Left lung (tissue), 10 donors: Measurements from ENCODE around the gene OR1J1. TPM values are rescaled to one million over a fixed set of nuclear protein-coding genes. Genes with fewer than 3 reads are reported as not detected.

Experiments
- ATAC-seq: fragments of 200-7000 bp; cut with Tn5 transposase; one replicate; pipeline ENCODE4 v1.9.1; 2020; ENCODE audit warnings: moderate library complexity
- DNase-seq, 4 donors: peaks; one replicate each; pipeline ENCODE4 v3.0.0-alpha.2; 2013 to 2020
- H3K27ac ChIP-seq, 2 donors: fragments of 200-600 bp; sonication (generic) in 1 of 2; one replicate each; pipeline versions ENCODE4 v1.5.0 to v1.8.0; 2020 to 2021
- H3K27me3 ChIP-seq, 2 donors: fragments of 200-600 bp; sonication (generic) in 1 of 2; one replicate each; pipeline versions ENCODE4 v1.5.0 to v1.8.0; 2020 to 2021
- H3K36me3 ChIP-seq, 2 donors: fragments of 200-600 bp; sonication (generic) in 1 of 2; one replicate each; pipeline versions ENCODE4 v1.5.0 to v1.8.0; 2020 to 2021
- H3K4me1 ChIP-seq, 2 donors: fragments of 200-600 bp; one replicate each; pipeline ENCODE4 v1.8.0; 2021
- H3K4me3 ChIP-seq, 2 donors: fragments of 200-600 bp; sonication (generic) in 1 of 2; one replicate each; pipeline versions ENCODE4 v1.5.0 to v1.8.0; 2020 to 2021; ENCODE audit warnings: mild to moderate bottlenecking in 1 of 2
- H3K9me3 ChIP-seq, 2 donors: fragments of 200-600 bp; sonication (generic) in 1 of 2; one replicate each; pipeline versions ENCODE4 v1.5.0 to v1.8.0; 2020 to 2021
- CTCF ChIP-seq, 2 donors: fragments of 200-600 bp; sonication (generic) in 1 of 2; IDR thresholded peaks; one replicate each; pipeline versions ENCODE4 v1.5.0 to v1.8.0; 2021; ENCODE audit warnings: antibody characterized with exemption in 2 of 2
- intact Hi-C, 2 donors: fragments of 100-400 bp; cut with DNase I; formaldehyde crosslinking; loops; one replicate each; pipeline versions ENCODE4 v1.11.2 to v1.14.2; 2022
- polyA plus RNA-seq, 6 donors: library from polyadenylated mRNA; unstranded; fragments of 120-200 nt; gene quantifications; one replicate each; pipeline ENCODE4 v1.2.1, GENCODE V29; 2013; ENCODE audit not compliant: insufficient read length in 6 of 6
- total RNA-seq, 2 donors: library from RNA; stranded (reverse); fragmentation: NEBNext Ultra II Directional; extraction: Animal tissue kit (Norgen Biotek cat#: 25700); gene quantifications; one replicate each; pipeline ENCODE4 v1.2.1, GENCODE V29; 2021
- donor health status: DM: no; HTN: yes; CAD: no.
- donor health status: DM: no; HTN: no; CAD: no.

The OR1J1 gene
- total and polyA plus RNA-seq, 8 donors, result not detected

- H3K4me1 ChIP-seq, result no peaks in the 10 kb centered on the region
- no peaks in the 10 kb centered on the region for H3K36me3 ChIP-seq
- no peak for TF ChIP-seq CTCF (IDR thresholded peaks at IDR 0.05)
- intact Hi-C loops, result no loop called here
- peaks cover 0 to 6% of the 10 kb centered on the region in 2 donors for H3K27me3 ChIP-seq
- no peak overlapping the region for H3K27ac ChIP-seq
- H3K9me3 ChIP-seq, result no peaks in the 10 kb centered on the region
- no peak for ATAC-seq
- no peak overlapping the region for H3K4me3 ChIP-seq
- DNase-seq, result no peak
Observed at GRCh38 chr9:122453677-122454135, 24.0 kb downstream of the OR1J1 start.

GRCh38 chr9:122446819-122447484 is 30.8 kb downstream of the OR1J1 start:
- Histone ChIP-seq H3K27me3 (peaks cover 0 to 5% of the 10 kb centered on the region in 2 donors), H3K9me3 (peaks cover 0 to 6% of the 10 kb centered on the region in 2 donors), H3K4me1 (no peaks in the 10 kb centered on the region), H3K27ac (no peak overlapping the region), H3K4me3 (no peak overlapping the region), H3K36me3 (no peaks in the 10 kb centered on the region)
- intact Hi-C loops, result loop anchor here in 1 of 2 donors (10.0 kb wide), 1 partner anchor 72 kb away; the partner anchor contains the start of gene PTGS1
- DNase-seq (no peak), ATAC-seq (no peak)
- no peak for TF ChIP-seq CTCF (IDR thresholded peaks at IDR 0.05)

GRCh38 chr9:122445155-122445749 is 32.5 kb downstream of the OR1J1 start:
- no peaks in the 10 kb centered on the region for H3K36me3 ChIP-seq
- intact Hi-C loops, result loop anchor here in 1 of 2 donors (10.0 kb wide), 1 partner anchor 70 kb away; the partner anchor contains the start of gene PTGS1
- H3K27me3 ChIP-seq, result peaks cover 0 to 5% of the 10 kb centered on the region in 2 donors
- ATAC-seq (peak; percentile 30), DNase-seq (no peak)
- H3K4me1 ChIP-seq, result no peaks in the 10 kb centered on the region
- no peak overlapping the region for H3K27ac ChIP-seq
- H3K4me3 ChIP-seq, result no peak overlapping the region
- TF ChIP-seq CTCF (IDR thresholded peaks at IDR 0.05), result no peak
- H3K9me3 ChIP-seq, result peaks cover 0 to 6% of the 10 kb centered on the region in 2 donors

- no peak for TF ChIP-seq CTCF (IDR thresholded peaks at IDR 0.05)
- ATAC-seq, result no peak
- peaks cover 0 to 6% of the 10 kb centered on the region in 2 donors for H3K9me3 ChIP-seq
Observed at GRCh38 chr9:122444041-122444733, 33.5 kb downstream of the OR1J1 start.

GRCh38 chr9:122442568-122442967 is 35.2 kb downstream of the OR1J1 start:
- ATAC-seq, result no peak
- peaks cover 0 to 5% of the 10 kb centered on the region in 2 donors for H3K27me3 ChIP-seq
- intact Hi-C loops, result loop anchor here in 1 of 2 donors (10.0 kb wide), 1 partner anchor 68 kb away; the partner anchor contains the start of gene PTGS1
- H3K4me1 ChIP-seq, result no peaks in the 10 kb centered on the region
- peaks cover 0 to 6% of the 10 kb centered on the region in 2 donors for H3K9me3 ChIP-seq
- no peaks in the 10 kb centered on the region for H3K36me3 ChIP-seq
- TF ChIP-seq CTCF (IDR thresholded peaks at IDR 0.05), result no peak
- no peak overlapping the region for H3K4me3 ChIP-seq
- H3K27ac ChIP-seq, result no peak overlapping the region
- no peak for DNase-seq

More at GRCh38 chr9:122444041-122444733, 33.5 kb downstream of the OR1J1 start:
- Histone ChIP-seq H3K4me1 (no peaks in the 10 kb centered on the region), H3K27me3 (peaks cover 0 to 5% of the 10 kb centered on the region in 2 donors), H3K4me3 (no peak overlapping the region), H3K27ac (no peak overlapping the region), H3K36me3 (no peaks in the 10 kb centered on the region)
- DNase-seq, result no peak
- intact Hi-C loops, result loop anchor here in 1 of 2 donors (10.0 kb wide), 1 partner anchor 69 kb away; the partner anchor contains the start of gene PTGS1
